ENCODE measurements around the gene BRSK2.

BRSK2 gene

GRCh38 chr11:1375955-1376258 lies 13.8 kb upstream of the BRSK2 start:
- DNase-seq (ENCODE audit: low spot score) = no peak

- no peak for DNase-seq (ENCODE audit: low spot score)
These were observed 12.4 kb upstream of the BRSK2 start for GRCh38 chr11:1377231-1377780.

GRCh38 chr11:1381793-1382425 lies 7.8 kb upstream of the BRSK2 start:
- DNase-seq (ENCODE audit: low spot score) = no peak

GRCh38 chr11:1382429-1382828 lies 7.3 kb upstream of the BRSK2 start:
- DNase-seq (ENCODE audit: low spot score) = no peak

GRCh38 chr11:1382831-1383607 lies 6.7 kb upstream of the BRSK2 start:
- no peak for DNase-seq (ENCODE audit: low spot score)

- no peak for DNase-seq (ENCODE audit: low spot score)
These were observed 5.3 kb upstream of the BRSK2 start for GRCh38 chr11:1384199-1384970.

- DNase-seq (ENCODE audit: low spot score) = no peak
These were observed 2.2 kb upstream of the BRSK2 start for GRCh38 chr11:1387521-1387920.

GRCh38 chr11:1387961-1388762 lies 1.6 kb upstream of the BRSK2 start:
- no peak for DNase-seq (ENCODE audit: low spot score)

- no peak for DNase-seq (ENCODE audit: low spot score)
These were observed 1.0 kb upstream of the BRSK2 start for GRCh38 chr11:1388763-1389102.

GRCh38 chr11:1389103-1389931 lies 417 bp upstream of the BRSK2 start:
- no peak for DNase-seq (ENCODE audit: low spot score)

GRCh38 chr11:1390569-1391164 lies 933 bp downstream of the BRSK2 start:
- no peak for DNase-seq (ENCODE audit: low spot score)

- DNase-seq (ENCODE audit: low spot score) = no peak
These were observed 1.7 kb downstream of the BRSK2 start for GRCh38 chr11:1391165-1392075.

- no peak for DNase-seq (ENCODE audit: low spot score)
These were observed 2.4 kb downstream of the BRSK2 start for GRCh38 chr11:1392111-1392510.

- no peak for DNase-seq (ENCODE audit: low spot score)
These were observed 2.8 kb downstream of the BRSK2 start for GRCh38 chr11:1392561-1392960.

GRCh38 chr11:1393038-1393710 lies 3.4 kb downstream of the BRSK2 start:
- DNase-seq (ENCODE audit: low spot score) = no peak

GRCh38 chr11:1394936-1395772 lies 5.4 kb downstream of the BRSK2 start:
- no peak for DNase-seq (ENCODE audit: low spot score)

- DNase-seq (ENCODE audit: low spot score) = no peak
These were observed 6.1 kb downstream of the BRSK2 start for GRCh38 chr11:1395773-1396374.

GRCh38 chr11:1396375-1396841 lies 6.7 kb downstream of the BRSK2 start:
- DNase-seq (ENCODE audit: low spot score) = no peak
